K562 (cell line): ENCODE data around the gene MPDU1. TPM values are rescaled to one million over a fixed set of nuclear protein-coding genes. Genes with fewer than 3 reads are reported as not detected.
A peak's percentile ranks its signal among the peaks of the same experiment; 100 is the strongest.

ENCODE experiments used
- ATF6 ChIP-seq: sonication (generic); formaldehyde crosslinking; IDR thresholded peaks from 2 replicates; pipeline ENCODE4 v1.4.0; 2020; ENCODE audit warnings: mild to moderate bottlenecking, missing genetic modification reagents
- ERF ChIP-seq: fragments of 450-650 bp; formaldehyde crosslinking; IDR thresholded peaks from 2 replicates; pipeline ENCODE4 v1.4.0; 2020; ENCODE audit warnings: mild to moderate bottlenecking, mixed read lengths
- HBP1 ChIP-seq: fragments of 450-650 bp; formaldehyde crosslinking; IDR thresholded peaks from 2 replicates; pipeline ENCODE4 v1.4.0; 2022; ENCODE audit warnings: missing genetic modification characterization
- MBD2 ChIP-seq: sonication (generic); IDR thresholded peaks from 2 replicates; pipeline ENCODE4 v1.6.1; 2016; ENCODE audit warnings: low read depth, borderline replicate concordance
- RBBP5 ChIP-seq: fragments of 200-600 bp; sonication (generic); IDR thresholded peaks from 2 replicates; pipeline ENCODE4 v1.6.1; 2012; ENCODE audit warnings: borderline replicate concordance, mild to moderate bottlenecking, low read length, control low read depth, inconsistent platforms; ENCODE audit not compliant: insufficient read depth, poor library complexity, severe bottlenecking
- SNRNP70 ChIP-seq: fragments of 200-400 bp; formaldehyde crosslinking; optimal IDR thresholded peaks from 2 replicates; pipeline ENCODE3; 2017; ENCODE audit warnings: low read depth, low read length
- SRSF7 ChIP-seq: fragments of 200-400 bp; formaldehyde crosslinking; optimal IDR thresholded peaks from 2 replicates; pipeline ENCODE3; 2017; ENCODE audit warnings: mild to moderate bottlenecking, low read depth, low read length
- TRIM24 ChIP-seq, 2 experiments: fragments of 450-650 bp; IDR thresholded peaks; 2 replicates each; pipeline ENCODE4 v1.6.1; 2016
- VEZF1 ChIP-seq: fragments of 200-800 bp; sonication (Bioruptor generic); IDR thresholded peaks from 2 replicates; pipeline ENCODE4 v1.6.1; 2017; ENCODE audit warnings: missing genetic modification characterization, missing compliant biosample characterization
- ZBTB40 ChIP-seq, 2 experiments: fragments of 450-650 bp in 1 of 2; sonication (generic) in 1 of 2; formaldehyde crosslinking in 1 of 2; IDR thresholded peaks; 2 replicates each; pipeline versions ENCODE4 v1.7.1 to v1.9.0; 2016 to 2022; ENCODE audit warnings: inconsistent platforms in 1 of 2, mild to moderate bottlenecking in 1 of 2, missing genetic modification reagents in 1 of 2
- polyA plus RNA-seq, 8 experiments: library from polyadenylated mRNA; depleted of rRNA in 4 of 8; stranded (reverse) in 5 of 8; unstranded in 3 of 8; fragments of >200 nt; fragmentation: Nextera tagmentation in 2 of 8; fragmentation: Illumina TruSeq in 1 of 8; extraction: Ambion mirVana in 2 of 8; extraction: Trizol in 1 of 8; gene quantifications; 2 replicates each; pipeline versions ENCODE4 v1.2.1 to v1.2.3, GENCODE V29; 2011 to 2014; ENCODE audit warnings: inconsistent platforms in 1 of 8, missing spikeins in 1 of 8
- total RNA-seq, 7 experiments: library from RNA; depleted of rRNA in 6 of 7; stranded (reverse); fragments of >200 nt in 6 of 7; fragmentation: Illumina TruSeq in 2 of 7; extraction: Trizol in 2 of 7; gene quantifications; 2 replicates each; pipeline versions ENCODE4 v1.2.1 to v1.2.3, GENCODE V29; 2011 to 2021; ENCODE audit warnings: low replicate concordance in 1 of 7

MPDU1 gene
- total and polyA plus RNA-seq, 9 of the 15 experiments (the other 6 are each of a cell fraction or from before 2014, with no cell fraction given): 4.9 to 179 (median 77.1) TPM

GRCh38 chr17:7579001-7579833, 4.4 kb upstream of the MPDU1 start, which contains the start of gene CD68 (continued):
- TF ChIP-seq ZBTB40 (IDR thresholded peaks at IDR 0.05) (peak; percentile 55), ZBTB40 (CRISPR knock-in tag; IDR thresholded peaks at IDR 0.05) (no peak), VEZF1 (peak; percentile 46), ERF (CRISPR knock-in tag) (peak; percentile 81; the same call in 1 of the 2 replicates), ATF6 (CRISPR knock-in tag) (no peak), RBBP5 (peak; percentile 13), TRIM24 (IDR thresholded peaks at IDR 0.05) (0 out of 4 replicates have a peak, but pooled peaks of 1 of the 2 experiments have one; percentile 15), MBD2 (peak; percentile 64), SRSF7 (no peak), HBP1 (peak; percentile 34; the same call in 1 of the 2 replicates), SNRNP70 (no peak)
